OCI-LY7 (cell line): Measurements from ENCODE around the gene E4F1.

Experiments
- EZH2phosphoT487 ChIP-seq: fragments of 200-600 bp; sonication (generic); IDR thresholded peaks from 2 replicates; pipeline ENCODE4 v1.6.1; 2018; ENCODE audit warnings: low read depth, borderline replicate concordance, mild to moderate bottlenecking, mixed run types, antibody characterized with exemption, low read length, moderate library complexity, mixed read lengths
- TF ChIP-seq, protein P1 (sequence below): fragments of 200-600 bp; sonication (generic); conservative IDR thresholded peaks from 2 replicates; pipeline ENCODE4 v1.5.1; 2014; ENCODE audit warnings: mild to moderate bottlenecking, antibody characterized with exemption, low read length, moderate library complexity, mixed read lengths

DNA sequence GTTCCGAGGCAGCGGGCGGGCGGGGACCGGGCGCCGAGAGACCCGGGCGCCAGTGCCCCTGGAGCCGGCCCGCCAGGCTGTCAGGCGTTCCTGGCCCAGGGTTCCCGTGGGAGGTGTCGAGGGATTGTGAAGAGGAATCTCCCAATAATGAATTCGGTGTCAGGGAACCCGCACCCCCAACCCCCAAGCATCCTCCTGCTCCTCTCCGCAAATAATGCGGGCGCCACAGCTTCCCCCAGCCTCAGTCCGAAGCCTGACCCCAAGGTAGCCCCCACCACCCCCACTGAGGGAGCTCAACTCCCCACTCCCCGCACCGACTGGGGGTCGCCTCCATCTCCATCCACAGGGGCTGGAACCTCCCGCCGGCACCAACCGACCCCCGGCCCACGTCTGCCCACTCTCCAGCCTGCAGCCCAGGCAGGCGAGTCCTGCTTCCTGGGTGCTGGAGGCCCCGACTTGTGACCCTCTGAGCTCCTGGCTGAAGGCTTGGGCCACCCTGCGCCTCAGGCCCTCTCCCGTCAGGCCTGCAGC lies 26.3 kb upstream of the E4F1 start:
- TF ChIP-seq, protein P1, sequence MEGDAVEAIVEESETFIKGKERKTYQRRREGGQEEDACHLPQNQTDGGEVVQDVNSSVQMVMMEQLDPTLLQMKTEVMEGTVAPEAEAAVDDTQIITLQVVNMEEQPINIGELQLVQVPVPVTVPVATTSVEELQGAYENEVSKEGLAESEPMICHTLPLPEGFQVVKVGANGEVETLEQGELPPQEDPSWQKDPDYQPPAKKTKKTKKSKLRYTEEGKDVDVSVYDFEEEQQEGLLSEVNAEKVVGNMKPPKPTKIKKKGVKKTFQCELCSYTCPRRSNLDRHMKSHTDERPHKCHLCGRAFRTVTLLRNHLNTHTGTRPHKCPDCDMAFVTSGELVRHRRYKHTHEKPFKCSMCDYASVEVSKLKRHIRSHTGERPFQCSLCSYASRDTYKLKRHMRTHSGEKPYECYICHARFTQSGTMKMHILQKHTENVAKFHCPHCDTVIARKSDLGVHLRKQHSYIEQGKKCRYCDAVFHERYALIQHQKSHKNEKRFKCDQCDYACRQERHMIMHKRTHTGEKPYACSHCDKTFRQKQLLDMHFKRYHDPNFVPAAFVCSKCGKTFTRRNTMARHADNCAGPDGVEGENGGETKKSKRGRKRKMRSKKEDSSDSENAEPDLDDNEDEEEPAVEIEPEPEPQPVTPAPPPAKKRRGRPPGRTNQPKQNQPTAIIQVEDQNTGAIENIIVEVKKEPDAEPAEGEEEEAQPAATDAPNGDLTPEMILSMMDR: no peak
- no peak for TF ChIP-seq EZH2phosphoT487
